Spleen (tissue), 7 donors: ENCODE data around the gene DNAL4.

Experiments
- CTCF ChIP-seq, 11 experiments: fragments of 200-600 bp in 7 of 11; fragments of 450-650 bp in 4 of 11; sonication (generic) in 4 of 11; IDR thresholded peaks in 8 of 11; conservative IDR thresholded peaks in 3 of 11; 1 replicate in 7 of 11; 2 replicates in 4 of 11; pipeline versions ENCODE4 v1.4.0 to v1.8.0; 2016 to 2021; ENCODE audit warnings: antibody characterized with exemption in 11 of 11, inconsistent platforms in 4 of 11, mild to moderate bottlenecking in 1 of 11
- POLR2AphosphoS5 ChIP-seq, 3 donors: sonication (generic); formaldehyde crosslinking; IDR thresholded peaks; one replicate each; pipeline ENCODE4 v1.5.1; 2017; ENCODE audit warnings: antibody characterized with exemption in 3 of 3
- donor health status: DM: no; HTN: no; CAD: no; lungs with moderate emphysema.
- donor health status: DM: no; HTN: no; CAD: no.
- donor health status: DM: no; HTN: no; CAD: no.

DNA sequence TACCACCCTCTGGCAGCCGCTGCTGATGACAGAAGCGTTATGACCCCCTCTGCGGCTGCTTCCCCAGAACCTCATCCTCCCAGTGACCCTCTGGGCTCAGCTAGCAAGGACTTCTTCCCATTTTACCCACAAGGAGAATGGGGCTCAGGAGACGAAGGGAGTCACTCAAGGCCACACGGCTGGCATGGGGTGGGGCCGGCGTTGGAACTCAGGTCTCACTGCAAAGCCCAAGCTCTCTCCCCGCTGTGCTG is 21.4 kb downstream of the DNAL4 start:
- TF ChIP-seq POLR2AphosphoS5 (IDR thresholded peaks at IDR 0.05) (no peak), CTCF (IDR thresholded peaks at IDR 0.05 in 8 of 11, conservative IDR thresholded peaks at IDR 0.05 in 3 of 11) (no peak)
